GM18858 (cell line): ENCODE results near the gene WIPF1.
"Not testable (repeated sequence)": the region's sequence is repeated elsewhere in the genome, so short reads cannot be mapped to it uniquely, and the experiment has no call there.

ENCODE experiments used
- ATAC-seq: cut with Tn5 transposase; IDR thresholded peaks from one replicate; pipeline ENCODE4 v1.9.1; 2021; ENCODE audit not compliant: unreplicated experiment

The WIPF1 gene

DNA sequence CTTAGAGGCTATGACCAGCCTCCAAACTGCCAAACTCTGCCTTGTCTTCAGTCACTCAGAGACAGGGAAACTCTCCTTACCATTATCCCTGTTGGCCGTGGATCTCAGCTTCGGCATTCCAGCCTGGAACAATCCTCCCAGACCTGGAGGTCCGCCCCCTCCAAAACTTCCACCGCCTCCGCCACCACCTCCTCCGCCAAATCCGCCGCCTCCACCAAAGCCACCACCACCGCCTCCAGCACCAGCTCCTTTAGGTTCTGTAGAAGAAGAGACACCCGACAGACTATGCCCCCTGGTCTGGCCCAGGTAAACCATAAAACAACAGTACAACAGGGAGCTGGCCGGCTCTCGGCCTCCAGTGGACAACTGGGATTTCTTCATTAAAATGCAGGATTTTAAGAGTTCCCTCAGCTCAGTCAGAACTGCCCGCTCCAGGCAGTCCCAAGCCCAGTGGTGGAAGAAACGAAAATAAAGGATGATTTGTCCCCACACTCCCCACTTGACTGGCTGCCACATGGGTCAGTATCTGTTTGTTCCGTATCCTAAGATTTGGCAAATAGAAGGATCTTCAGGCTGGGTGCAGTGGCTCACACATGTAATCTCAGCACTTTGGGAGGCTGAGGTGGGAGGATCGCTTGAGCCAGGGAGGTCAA is 22.4 kb downstream of the WIPF1 start:
- no peak for ATAC-seq

DNA sequence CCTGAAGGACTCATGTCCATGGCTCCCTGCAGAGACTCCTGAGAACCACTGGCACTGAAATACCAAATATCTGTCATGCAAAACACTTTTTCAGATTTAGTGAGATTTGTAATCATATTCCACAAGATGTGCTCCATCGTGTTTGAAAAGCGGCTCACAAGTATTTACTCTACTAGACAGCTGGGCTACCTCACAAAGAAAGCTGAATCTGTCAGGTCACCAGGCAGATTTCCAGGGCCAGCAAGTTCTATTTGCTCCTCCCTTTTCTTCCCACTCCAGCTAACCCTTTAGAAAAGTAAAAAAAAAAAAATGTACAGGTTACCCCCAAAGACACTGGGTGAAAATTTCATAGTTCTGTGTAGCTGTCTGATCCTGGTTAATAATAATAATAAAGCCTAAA is 22.9 kb downstream of the WIPF1 start:
- ATAC-seq: no peak

DNA sequence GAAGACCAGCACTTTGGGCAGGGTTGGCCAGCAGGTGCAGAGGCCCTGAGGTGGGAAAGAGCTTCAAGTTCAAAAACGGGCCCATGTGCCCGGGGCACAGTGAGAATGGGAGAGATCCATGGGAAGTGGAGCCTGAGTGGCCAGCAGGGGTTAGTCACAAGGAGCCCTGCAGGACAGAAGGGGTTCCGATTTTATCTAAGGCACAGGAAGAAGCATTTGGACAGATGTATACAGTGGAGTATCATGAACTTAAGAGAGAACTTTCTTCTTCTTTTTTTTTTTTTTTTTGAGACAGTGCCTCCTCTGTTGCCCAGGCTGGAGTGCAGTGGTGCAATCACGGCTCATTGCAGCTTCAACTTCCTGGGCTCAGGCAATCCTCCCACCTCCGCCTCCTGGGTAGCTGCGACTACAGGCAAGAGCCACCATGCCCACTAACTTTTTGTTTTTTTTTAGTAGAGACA is 24.0 kb downstream of the WIPF1 start:
- no peak for ATAC-seq

DNA sequence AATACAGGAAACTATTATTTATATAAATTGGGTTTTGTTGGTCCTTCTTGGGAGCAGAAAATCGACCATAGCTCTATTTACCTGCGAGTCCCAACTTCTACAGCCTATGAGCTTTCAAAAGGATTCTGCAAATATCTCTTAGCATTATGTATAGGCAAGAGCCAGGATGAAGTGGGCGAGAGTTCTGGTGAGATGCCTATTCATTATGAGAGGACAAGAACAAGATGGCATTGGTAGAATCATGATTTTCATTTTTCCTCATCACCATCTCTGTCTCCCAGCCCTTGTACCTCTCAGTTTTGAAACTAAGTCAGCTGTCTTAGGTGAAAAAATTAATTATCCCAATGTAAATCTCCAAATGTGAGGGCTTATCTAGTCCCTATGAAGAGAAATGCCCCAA is 25.0 kb downstream of the WIPF1 start:
- no peak for ATAC-seq

DNA sequence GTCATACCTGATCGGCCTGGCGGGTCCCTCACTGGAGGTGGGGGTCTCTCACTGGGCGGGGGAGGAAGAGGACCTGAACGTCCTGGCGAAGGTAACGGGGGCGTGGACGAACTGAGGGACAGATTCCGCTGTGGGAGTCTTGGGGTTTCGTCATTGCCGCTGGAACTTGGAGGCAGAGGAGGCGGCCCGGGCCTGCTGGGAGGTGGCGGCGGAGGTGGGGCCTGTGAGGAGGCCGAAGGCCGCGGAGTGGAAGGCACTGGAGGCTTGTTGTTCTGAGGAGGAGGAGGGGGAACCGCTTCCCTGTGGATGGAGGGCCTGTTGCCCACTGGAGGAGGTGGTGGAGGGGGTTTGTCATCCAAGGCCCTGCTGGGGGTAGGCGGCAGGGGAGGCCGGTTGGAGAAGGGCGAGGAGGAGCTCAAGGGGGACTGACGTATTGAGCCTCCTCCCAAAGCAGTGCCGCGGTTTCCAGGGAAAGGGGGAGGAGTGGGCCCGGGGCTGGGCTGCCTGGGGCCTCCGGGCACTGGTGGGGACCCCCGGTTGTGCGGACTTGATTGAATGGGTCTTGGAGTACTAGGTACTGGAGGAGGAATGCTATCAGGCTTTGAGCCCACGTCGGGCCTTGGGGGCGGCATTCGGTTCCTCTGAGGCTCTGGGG is 25.8 kb downstream of the WIPF1 start:
- ATAC-seq: no peak

- no peak for ATAC-seq
Measured at GRCh38 chr2:174570318-174570958, 27.2 kb downstream of the WIPF1 start.

DNA sequence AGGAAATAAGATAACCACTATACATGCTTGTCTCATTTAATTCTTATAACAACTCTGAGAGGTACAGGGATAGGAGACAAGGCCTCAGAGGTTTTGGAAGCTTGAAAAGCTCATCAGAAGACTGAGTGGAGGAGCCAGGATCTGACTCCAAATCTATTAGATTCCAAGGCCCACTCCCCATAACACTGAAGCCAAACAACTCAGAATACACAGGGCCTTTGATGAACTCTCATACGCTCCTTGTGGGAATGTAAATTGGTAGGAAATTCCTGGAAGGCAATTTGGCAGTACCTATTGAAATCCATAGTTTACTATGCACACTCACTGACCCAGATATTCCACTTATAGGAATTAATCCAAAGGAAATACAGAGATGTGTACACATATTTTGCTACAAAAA is 27.9 kb downstream of the WIPF1 start:
- no peak for ATAC-seq

DNA sequence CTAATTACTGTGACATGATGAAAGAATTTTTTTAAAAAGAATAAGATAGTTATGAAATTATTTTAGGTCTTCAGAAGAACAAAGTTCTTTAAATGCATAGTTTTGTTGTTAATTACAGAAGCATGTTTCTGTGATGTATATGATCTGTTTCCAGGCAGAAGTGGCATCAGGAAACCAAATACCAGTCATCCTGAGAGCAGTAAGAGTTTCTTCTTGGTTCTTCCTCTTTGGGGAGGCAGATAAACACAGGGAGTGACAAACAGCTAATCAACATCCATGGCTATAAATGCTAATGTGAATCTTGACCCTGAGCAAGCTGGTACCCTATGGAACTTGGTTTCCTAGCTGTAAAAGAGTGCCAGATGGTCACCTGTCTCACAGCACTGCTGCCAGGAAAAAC is 29.2 kb downstream of the WIPF1 start:
- ATAC-seq: no peak

DNA sequence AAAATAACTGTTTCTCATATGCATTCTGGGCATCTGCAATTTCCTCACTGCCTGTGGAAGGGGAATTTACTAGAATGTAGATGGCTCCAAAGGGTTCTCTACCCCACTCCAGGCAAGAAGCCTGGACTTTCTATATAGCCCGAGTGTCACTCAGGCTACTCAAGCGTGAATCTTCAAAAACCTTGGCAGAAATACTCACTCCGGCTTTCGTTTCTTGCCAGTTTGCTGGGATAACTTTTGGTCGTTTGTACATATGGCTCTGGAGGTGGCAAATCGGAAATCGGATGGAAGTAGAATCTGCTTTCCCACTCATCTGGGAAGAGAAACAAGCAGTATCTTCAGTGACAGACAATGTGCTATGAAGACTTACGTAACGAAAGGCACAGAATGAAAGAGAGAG is 30.7 kb downstream of the WIPF1 start:
- ATAC-seq: no peak

DNA sequence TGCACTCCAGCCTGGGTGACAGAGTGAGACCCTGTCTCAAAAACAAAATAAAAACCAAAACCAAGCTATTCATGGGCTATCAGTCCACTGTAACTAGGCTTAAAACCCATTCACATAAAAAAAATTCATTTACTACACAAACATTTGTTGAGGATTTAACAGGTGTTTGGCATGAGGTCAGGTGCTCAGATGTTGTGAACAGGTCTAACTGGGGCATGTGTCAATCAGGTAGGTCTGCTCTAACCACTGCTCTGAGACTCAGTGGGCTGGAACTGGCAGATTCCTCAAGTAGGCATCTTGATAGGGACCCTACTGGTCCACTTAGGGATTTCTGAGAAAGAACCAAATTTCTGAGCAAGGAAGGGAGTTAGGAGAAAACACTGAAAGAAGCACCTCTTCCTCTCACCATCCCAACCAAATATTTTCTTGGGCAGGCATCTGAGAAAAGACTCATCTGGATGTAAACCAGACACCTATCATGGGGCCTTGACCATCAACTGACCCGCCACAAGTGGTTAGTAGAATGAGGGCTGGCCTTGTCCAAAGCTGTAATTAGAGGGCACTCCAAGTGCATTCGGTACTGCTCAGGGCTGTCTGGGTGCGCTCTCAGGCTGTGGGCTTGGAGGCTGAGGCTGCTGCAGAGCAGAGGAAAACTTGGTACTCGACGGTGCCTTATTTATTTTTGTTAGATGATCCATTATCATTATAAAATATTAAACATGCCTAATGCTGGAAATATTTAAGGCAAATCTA is 33.9 kb downstream of the WIPF1 start:
- no peak for ATAC-seq

GRCh38 chr2:174561972-174562370 is 35.6 kb downstream of the WIPF1 start:
- no peak for ATAC-seq

DNA sequence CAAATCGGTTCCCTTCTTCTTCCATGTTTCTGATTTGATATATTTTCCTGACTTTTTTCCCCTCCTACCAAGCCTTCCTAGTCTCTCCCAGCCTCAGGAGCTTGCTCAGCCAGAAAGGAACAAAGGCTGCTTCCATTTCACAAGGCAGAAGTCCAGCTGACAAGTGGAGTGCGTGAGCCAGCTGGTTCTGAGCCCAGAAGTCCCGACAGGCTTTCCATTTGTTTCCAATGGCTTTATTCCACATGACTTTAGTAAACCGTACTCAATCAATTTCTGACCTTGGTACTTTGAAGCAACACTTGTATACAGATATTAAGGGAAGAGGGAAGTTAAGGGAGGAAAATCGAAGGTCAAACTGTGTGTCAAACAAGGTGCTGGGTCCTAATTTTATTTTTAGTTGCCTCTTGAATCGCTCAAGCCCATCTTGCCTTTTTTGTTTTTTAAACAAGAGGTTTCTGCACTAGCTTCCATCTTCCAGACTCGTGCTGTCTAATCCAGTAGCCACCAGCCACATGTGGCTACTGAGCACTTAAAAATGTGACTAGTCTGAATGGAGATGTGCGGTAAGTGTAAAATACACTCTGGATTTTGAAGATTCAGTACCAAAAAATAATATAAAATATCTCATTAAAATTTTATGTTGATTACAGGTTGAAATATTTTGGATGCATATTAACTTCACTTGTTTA is 36.2 kb downstream of the WIPF1 start:
- ATAC-seq: no peak

- ATAC-seq: no peak
Measured at GRCh38 chr2:174560737-174561136, 36.9 kb downstream of the WIPF1 start.

DNA sequence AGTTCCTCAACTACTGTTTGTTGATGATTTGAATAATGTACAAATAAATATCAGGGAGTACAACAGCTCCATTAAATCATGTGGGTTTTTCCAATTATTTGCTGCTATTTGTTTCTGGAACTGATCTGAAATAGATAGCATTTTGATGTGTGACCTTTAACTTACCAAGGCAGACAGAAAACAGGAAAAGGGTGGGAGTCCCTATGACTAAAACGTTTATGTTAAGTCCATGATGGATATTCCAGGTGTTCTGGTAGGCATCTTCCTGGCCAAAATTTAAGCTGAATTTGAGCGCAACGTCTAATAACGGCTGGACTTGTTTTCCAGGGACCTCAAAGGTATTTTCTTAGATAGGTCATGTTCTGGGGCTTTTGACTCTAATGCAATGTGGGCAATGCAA is 41.6 kb downstream of the WIPF1 start:
- no peak for ATAC-seq

DNA sequence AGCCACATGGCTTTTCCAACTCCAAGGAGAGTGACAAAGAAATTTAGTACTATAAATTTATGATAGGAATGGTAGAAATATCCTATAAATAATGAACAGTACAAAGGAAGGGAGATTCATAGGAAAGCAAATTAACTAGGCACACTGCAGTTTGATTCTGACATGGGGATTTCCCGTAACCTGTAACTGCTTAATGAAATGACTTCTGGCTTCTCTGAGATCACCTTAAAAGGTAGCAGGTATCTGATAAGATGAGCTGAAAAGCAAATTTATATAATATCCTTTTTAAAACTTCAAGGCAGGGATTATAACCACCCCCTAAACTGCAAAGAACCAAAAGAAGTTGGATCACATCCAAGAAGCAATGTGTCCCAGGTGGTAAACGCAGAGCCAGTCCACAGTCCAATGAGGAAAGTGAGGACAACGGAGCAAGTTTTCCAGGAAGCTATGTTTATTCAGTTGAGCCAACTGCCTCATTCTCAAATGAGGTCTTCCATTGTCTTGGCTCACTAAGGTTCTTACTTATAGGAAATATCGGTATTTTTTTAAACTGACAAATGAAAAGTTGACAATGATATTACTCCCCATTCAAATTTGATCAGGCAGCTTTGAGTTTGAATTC is 43.0 kb downstream of the WIPF1 start:
- ATAC-seq: no peak

GRCh38 chr2:174553811-174554493 is 43.7 kb downstream of the WIPF1 start:
- ATAC-seq: no peak

GRCh38 chr2:174552880-174553279 is 44.7 kb downstream of the WIPF1 start:
- no peak for ATAC-seq

- no peak for ATAC-seq
Measured at GRCh38 chr2:174551697-174552096, 45.9 kb downstream of the WIPF1 start.

GRCh38 chr2:174548646-174549045 is 49.0 kb downstream of the WIPF1 start:
- ATAC-seq: not testable (repeated sequence)

DNA sequence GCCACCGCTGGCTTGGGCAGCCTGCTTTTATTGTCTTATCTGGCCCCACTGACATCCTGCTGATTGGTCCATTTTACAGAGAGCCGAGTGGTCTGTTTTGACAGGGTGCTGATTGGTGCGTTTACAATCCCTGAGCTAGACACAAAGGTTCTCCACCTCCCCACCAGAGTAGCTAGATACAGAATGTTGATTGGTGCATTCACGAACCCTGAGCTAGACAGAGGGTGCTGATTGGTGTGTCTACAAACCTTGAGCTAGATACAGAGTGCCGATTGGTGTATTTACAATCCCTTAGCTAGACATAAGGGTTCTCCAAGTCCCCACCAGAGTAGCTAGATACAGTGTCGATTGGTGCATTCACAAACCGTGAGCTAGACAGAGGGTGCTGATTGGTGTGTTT is 49.6 kb downstream of the WIPF1 start:
- ATAC-seq: not testable (repeated sequence)
